Activated CD4-positive, alpha-beta memory T cell treated with anti-CD3 and anti-CD28 coated beads, Interleukin-2, amount 10 ng/mL, durations not matched to agents 7 days and 5 days (primary cell): Measurements from ENCODE around the gene SCGB3A2. TPM values are rescaled to one million over a fixed set of nuclear protein-coding genes. Genes with fewer than 3 reads are reported as not detected.
"Not testable (repeated sequence)": the region's sequence is repeated elsewhere in the genome, so short reads cannot be mapped to it uniquely, and the experiment has no call there.

ENCODE experiments used
- CTCF ChIA-PET: fragments of 350-600 bp; sonication (Branson Sonifier 250); formaldehyde crosslinking; loops from one replicate; lab custom pipeline; 2021; ENCODE audit warnings: antibody characterized with exemption, inconsistent platforms; lab: Charles Lee
- POLR2A ChIA-PET: fragments of 350-600 bp; sonication (Branson Sonifier 250); formaldehyde crosslinking; loops from one replicate; lab custom pipeline; 2021; ENCODE audit warnings: antibody characterized with exemption; lab: Charles Lee
- DNase-seq: peaks from one replicate; pipeline ENCODE4 v3.0.0-alpha.2; 2020
- H3K27ac Mint-ChIP-seq: one replicate; pipeline ENCODE4 v1.8.0; 2021; ENCODE audit warnings: mild to moderate bottlenecking, mixed read lengths
- H3K27me3 Mint-ChIP-seq: one replicate; pipeline ENCODE4 v1.8.0; 2021; ENCODE audit warnings: mixed read lengths
- H3K36me3 Mint-ChIP-seq: one replicate; pipeline ENCODE4 v1.8.0; 2021; ENCODE audit warnings: low read depth, mixed read lengths
- H3K4me1 Mint-ChIP-seq: one replicate; pipeline ENCODE4 v1.8.0; 2021; ENCODE audit warnings: mixed read lengths
- H3K4me3 Mint-ChIP-seq: one replicate; pipeline ENCODE4 v1.8.0; 2021; ENCODE audit warnings: mild to moderate bottlenecking, mixed read lengths
- H3K9me3 Mint-ChIP-seq: one replicate; pipeline ENCODE4 v1.8.0; 2021; ENCODE audit warnings: mixed read lengths
- total RNA-seq, 2 experiments: library from RNA; stranded (reverse); gene quantifications; one replicate each; pipeline ENCODE4 v1.2.3, GENCODE V29; 2021

The SCGB3A2 gene
- total RNA-seq, 2 experiments from 2014 or later: not detected

DNA sequence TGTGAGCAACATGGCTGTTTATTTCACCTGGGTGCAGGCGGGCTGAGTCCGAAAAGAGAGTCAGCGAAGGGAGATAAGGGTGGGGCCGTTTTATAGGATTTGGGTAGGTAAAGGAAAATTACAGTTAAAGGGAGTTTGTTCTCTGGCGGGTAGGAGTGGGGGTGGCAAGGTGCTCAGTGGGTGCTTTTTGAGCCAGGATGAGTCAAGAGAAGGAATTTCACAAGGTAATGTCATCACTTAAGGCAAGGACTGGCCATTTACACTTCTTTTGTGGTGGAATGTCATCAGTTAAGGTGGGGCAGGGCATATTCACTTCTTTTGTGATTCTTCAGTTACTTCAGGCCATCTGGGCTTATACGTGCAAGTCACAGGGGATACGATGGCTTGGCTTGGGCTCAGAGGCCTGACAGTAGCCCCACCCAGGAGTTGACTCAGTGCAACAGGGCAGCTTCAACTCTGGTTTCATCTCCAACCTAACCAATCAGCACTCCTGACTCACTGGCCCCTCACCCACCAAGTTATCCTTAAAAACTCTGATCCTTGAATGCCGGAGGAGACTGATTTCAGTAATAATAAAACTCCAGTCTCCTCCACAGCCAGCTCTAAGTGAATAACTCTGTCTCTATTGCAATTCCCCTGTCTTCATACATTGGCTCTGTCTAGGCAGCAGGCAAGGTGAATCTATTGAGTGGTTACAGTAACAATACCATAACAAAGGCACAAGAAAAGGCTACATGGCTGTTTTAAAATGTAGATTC is 4.2 kb upstream of the SCGB3A2 start:
- DNase-seq, CTCF ChIA-PET, H3K9me3 Mint-ChIP-seq, H3K27ac Mint-ChIP-seq, H3K27me3 Mint-ChIP-seq, H3K4me3 Mint-ChIP-seq, POLR2A ChIA-PET, H3K4me1 Mint-ChIP-seq, H3K36me3 Mint-ChIP-seq: not testable (repeated sequence)

DNA sequence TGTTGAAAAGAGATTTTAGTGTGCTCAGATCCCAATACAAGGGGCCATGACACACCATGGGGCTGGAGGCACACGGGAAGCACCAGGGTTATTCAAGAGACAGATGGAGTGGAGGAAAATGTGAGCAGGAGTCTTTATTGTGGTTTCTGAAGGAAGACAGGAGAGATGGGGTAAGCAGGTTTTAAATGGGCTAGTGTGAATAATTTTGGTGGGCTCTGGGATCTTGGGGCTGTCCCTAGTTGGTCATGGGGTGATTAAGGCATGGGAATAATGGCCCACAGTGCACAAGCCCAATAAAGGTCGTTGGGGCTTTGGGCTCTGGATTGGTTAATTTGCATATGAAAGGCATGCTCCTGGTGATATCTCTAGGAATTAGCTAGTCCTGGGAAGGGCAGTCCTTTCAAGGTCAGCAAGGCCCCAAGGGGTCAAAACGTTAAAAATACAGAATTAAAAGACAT is 3.6 kb upstream of the SCGB3A2 start:
- H3K4me3 Mint-ChIP-seq: no peak overlapping the region
- H3K27me3 Mint-ChIP-seq: no peaks in the 10 kb centered on the region
- DNase-seq: no peak

DNA sequence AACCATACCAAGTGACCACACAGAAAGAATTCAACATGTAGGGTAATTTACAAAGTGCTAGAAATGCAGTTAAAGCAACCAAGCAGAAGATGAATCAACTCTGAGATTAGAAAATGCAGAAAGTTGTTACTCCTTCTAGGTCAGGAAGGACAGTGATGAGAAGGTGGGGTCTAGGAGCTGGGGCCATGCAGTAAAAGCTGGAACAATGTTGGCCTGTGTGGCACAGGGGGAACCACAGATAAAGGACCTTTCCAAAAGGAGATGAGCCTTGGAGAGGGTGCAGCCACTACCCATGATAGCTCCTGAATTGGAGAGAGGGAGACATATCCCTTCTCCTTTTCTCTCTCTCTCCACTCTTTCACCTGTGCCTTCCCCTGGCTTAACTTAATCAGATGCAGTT is 2.4 kb upstream of the SCGB3A2 start:
- DNase-seq: no peak

More for the DNA sequence above, 3.6 kb upstream of the SCGB3A2 start:
- ChIA-PET CTCF (no interaction called here), POLR2A (no interaction called here)
- Mint-ChIP-seq H3K27ac (no peak overlapping the region), H3K9me3 (no peaks in the 10 kb centered on the region), H3K4me1 (no peaks in the 10 kb centered on the region), H3K36me3 (no peaks in the 10 kb centered on the region)

GRCh38 chr5:147876626-147877025 is 1.9 kb upstream of the SCGB3A2 start:
- Mint-ChIP-seq H3K9me3 (no peaks in the 10 kb centered on the region), H3K36me3 (no peaks in the 10 kb centered on the region), H3K27me3 (no peaks in the 10 kb centered on the region), H3K4me1 (no peaks in the 10 kb centered on the region), H3K4me3 (no peak overlapping the region), H3K27ac (no peak overlapping the region)
- POLR2A ChIA-PET: no interaction called here
- no peak for DNase-seq
- CTCF ChIA-PET: interaction anchor here (2.3 kb wide), 1 partner anchor 19 kb away, joined by 6 read pairs; no protein-coding TSS in a partner anchor

More for the DNA sequence above, 2.4 kb upstream of the SCGB3A2 start:
- Mint-ChIP-seq H3K36me3 (no peaks in the 10 kb centered on the region), H3K4me1 (no peaks in the 10 kb centered on the region), H3K9me3 (no peaks in the 10 kb centered on the region), H3K27me3 (no peaks in the 10 kb centered on the region), H3K4me3 (no peak overlapping the region), H3K27ac (no peak overlapping the region)
- ChIA-PET CTCF (interaction anchor here (2.3 kb wide), 1 partner anchor 18 kb away, joined by 6 read pairs; no protein-coding TSS in a partner anchor), POLR2A (no interaction called here)

GRCh38 chr5:147879784-147880183 is 1.3 kb downstream of the SCGB3A2 start:
- Mint-ChIP-seq H3K4me3 (no peak overlapping the region), H3K4me1 (no peaks in the 10 kb centered on the region), H3K27ac (no peak overlapping the region), H3K9me3 (no peaks in the 10 kb centered on the region), H3K36me3 (no peaks in the 10 kb centered on the region), H3K27me3 (no peaks in the 10 kb centered on the region)
- DNase-seq: no peak
- ChIA-PET CTCF (no interaction called here), POLR2A (no interaction called here)

DNA sequence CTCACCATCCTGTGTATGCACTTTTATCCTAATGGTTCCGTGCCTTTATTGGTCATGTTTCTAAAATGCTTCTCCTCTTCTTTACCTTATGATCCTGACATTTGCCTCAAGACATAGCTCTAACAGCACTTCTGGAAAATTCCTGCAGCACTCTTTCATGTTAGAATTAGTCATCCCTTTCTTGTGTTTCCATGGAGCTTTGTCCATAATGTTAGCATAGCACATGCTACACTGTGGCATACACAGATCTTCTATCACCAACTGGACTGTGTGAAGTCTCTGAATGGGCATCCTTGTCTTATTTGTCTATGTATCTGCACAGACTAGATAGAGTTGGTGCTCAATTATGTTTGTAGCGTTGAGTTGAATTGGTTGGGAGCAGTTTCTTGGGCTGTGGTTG is 2.0 kb downstream of the SCGB3A2 start:
- Mint-ChIP-seq H3K9me3 (no peaks in the 10 kb centered on the region), H3K27me3 (no peaks in the 10 kb centered on the region), H3K27ac (no peak overlapping the region), H3K36me3 (no peaks in the 10 kb centered on the region), H3K4me1 (no peaks in the 10 kb centered on the region), H3K4me3 (no peak overlapping the region)
- ChIA-PET CTCF (no interaction called here), POLR2A (no interaction called here)
- DNase-seq: no peak

- DNase-seq: no peak
- H3K27ac Mint-ChIP-seq: no peak overlapping the region
- H3K27me3 Mint-ChIP-seq: no peaks in the 10 kb centered on the region
- H3K9me3 Mint-ChIP-seq: no peaks in the 10 kb centered on the region
- CTCF ChIA-PET: no interaction called here
- no peaks in the 10 kb centered on the region for H3K36me3 Mint-ChIP-seq
- no peaks in the 10 kb centered on the region for H3K4me1 Mint-ChIP-seq
- POLR2A ChIA-PET: no interaction called here
- H3K4me3 Mint-ChIP-seq: no peak overlapping the region
Measured at GRCh38 chr5:147882586-147883313, 4.2 kb downstream of the SCGB3A2 start.

- ChIA-PET POLR2A (no interaction called here), CTCF (no interaction called here)
- Mint-ChIP-seq H3K9me3 (no peaks in the 10 kb centered on the region), H3K27me3 (no peaks in the 10 kb centered on the region), H3K4me1 (no peaks in the 10 kb centered on the region), H3K4me3 (no peak overlapping the region), H3K27ac (no peak overlapping the region), H3K36me3 (no peaks in the 10 kb centered on the region)
- DNase-seq: no peak
Measured at GRCh38 chr5:147887026-147887627, 8.6 kb downstream of the SCGB3A2 start.

DNA sequence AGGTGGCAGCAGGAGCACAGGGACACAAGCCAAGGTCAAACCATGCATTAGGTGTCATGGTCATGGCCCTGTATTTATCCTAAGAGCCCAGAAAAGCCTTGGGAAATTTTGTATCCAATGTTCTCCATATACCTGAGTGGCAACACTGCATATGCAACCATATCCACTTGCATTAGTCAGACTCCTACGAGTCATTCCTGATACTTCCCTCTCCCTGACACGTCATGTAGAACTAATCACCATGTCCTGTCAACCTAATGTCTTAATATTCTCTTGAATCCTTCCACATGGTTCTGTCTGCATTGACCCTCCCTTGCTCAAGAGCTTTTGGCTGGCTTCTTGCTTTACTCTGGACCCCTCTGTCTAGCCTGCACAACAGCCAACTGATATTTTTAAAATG is 9.4 kb downstream of the SCGB3A2 start:
- H3K27me3 Mint-ChIP-seq: no peaks in the 10 kb centered on the region
- no peaks in the 10 kb centered on the region for H3K4me1 Mint-ChIP-seq
- no peaks in the 10 kb centered on the region for H3K36me3 Mint-ChIP-seq
- H3K9me3 Mint-ChIP-seq: no peaks in the 10 kb centered on the region
- ChIA-PET POLR2A (no interaction called here), CTCF (no interaction called here)
- DNase-seq: no peak
- H3K4me3 Mint-ChIP-seq: no peak overlapping the region
- no peak overlapping the region for H3K27ac Mint-ChIP-seq

- Mint-ChIP-seq H3K9me3 (no peaks in the 10 kb centered on the region), H3K4me1 (no peaks in the 10 kb centered on the region), H3K4me3 (no peak overlapping the region), H3K27me3 (no peaks in the 10 kb centered on the region), H3K27ac (no peak overlapping the region), H3K36me3 (no peaks in the 10 kb centered on the region)
- no peak for DNase-seq
- POLR2A ChIA-PET: no interaction called here
- CTCF ChIA-PET: no interaction called here
Measured at GRCh38 chr5:147892696-147893296, 14.3 kb downstream of the SCGB3A2 start.

DNA sequence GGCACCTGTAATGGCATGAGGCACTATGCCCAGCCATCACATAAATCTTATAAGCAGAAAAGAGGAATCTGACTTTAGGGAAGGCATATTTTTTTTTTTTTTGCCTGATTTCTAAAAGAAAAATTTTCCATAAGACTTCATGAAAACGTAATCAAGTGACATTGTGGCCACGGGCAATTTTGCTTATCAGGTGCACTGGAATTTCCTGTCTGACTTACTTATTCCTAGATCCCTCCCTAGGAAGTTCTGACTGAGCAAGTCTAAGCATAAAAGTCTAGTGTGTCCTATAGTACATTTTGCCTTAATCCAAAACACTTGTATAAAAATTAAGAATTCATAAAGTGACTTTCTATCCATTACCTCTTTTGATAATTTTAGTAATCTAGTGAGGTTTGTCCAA is 15.3 kb downstream of the SCGB3A2 start:
- H3K9me3 Mint-ChIP-seq: no peaks in the 10 kb centered on the region
- CTCF ChIA-PET: no interaction called here

DNA sequence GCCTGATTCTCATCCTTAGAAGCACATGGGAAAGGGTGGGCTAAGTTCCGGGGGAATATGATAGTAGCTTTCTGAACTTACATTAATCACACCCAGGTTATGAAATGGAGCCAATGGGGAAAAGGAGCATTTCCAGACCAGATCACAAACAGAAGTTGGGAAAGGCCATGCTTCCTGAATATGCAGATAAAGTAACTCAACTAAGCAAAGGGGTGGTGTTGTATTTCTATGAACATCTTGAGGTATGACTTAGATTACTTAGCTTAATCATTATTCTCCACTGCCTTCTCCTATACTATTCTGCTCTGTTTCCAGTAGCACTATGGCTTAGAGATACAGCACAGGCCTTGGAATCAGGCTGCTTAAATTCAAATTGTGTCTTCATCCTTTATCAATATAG is 17.4 kb downstream of the SCGB3A2 start:
- Mint-ChIP-seq H3K9me3 (no peaks in the 10 kb centered on the region), H3K4me1 (no peaks in the 10 kb centered on the region)

More for the DNA sequence above, 15.3 kb downstream of the SCGB3A2 start:
- POLR2A ChIA-PET: no interaction called here
- Mint-ChIP-seq H3K27ac (no peak overlapping the region), H3K27me3 (no peaks in the 10 kb centered on the region), H3K4me1 (no peaks in the 10 kb centered on the region), H3K4me3 (no peak overlapping the region), H3K36me3 (no peaks in the 10 kb centered on the region)
- no peak for DNase-seq

GRCh38 chr5:147898875-147899401 is 20.4 kb downstream of the SCGB3A2 start:
- ChIA-PET CTCF (no interaction called here), POLR2A (no interaction called here)
- Mint-ChIP-seq H3K9me3 (no peaks in the 10 kb centered on the region), H3K27me3 (no peaks in the 10 kb centered on the region), H3K4me3 (no peak overlapping the region), H3K4me1 (no peaks in the 10 kb centered on the region), H3K27ac (no peak overlapping the region), H3K36me3 (no peaks in the 10 kb centered on the region)
- no peak for DNase-seq

More for the DNA sequence above, 17.4 kb downstream of the SCGB3A2 start:
- DNase-seq: no peak
- POLR2A ChIA-PET: no interaction called here
- no peak overlapping the region for H3K4me3 Mint-ChIP-seq
- H3K27me3 Mint-ChIP-seq: no peaks in the 10 kb centered on the region
- no peak overlapping the region for H3K27ac Mint-ChIP-seq
- H3K36me3 Mint-ChIP-seq: no peaks in the 10 kb centered on the region
- CTCF ChIA-PET: no interaction called here
